Measurements from ENCODE around the gene CCDC12.

DNA sequence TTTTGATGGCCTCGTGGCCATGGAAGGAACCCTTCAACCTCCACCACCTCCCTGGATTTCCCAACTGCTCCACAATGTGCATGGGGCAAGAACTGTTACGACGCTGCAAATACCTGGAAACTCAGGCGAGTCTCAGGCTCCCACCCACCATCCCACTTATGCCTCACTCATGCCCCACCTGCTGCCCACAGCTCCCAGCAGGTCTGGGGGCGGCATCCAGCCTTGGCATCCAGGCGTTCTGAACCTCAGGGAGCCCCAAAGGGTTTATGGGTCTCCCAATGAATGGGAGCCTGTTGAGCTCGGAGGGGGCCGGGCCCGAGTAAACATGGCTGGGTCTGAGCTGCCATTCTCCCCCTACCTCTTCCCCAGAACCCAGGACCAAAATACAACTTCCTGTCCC, 101.0 kb downstream of the CCDC12 start:
- no peak for TF ChIP-seq FOXA1 (IDR thresholded peaks at IDR 0.05)
- TF ChIP-seq, protein P1, sequence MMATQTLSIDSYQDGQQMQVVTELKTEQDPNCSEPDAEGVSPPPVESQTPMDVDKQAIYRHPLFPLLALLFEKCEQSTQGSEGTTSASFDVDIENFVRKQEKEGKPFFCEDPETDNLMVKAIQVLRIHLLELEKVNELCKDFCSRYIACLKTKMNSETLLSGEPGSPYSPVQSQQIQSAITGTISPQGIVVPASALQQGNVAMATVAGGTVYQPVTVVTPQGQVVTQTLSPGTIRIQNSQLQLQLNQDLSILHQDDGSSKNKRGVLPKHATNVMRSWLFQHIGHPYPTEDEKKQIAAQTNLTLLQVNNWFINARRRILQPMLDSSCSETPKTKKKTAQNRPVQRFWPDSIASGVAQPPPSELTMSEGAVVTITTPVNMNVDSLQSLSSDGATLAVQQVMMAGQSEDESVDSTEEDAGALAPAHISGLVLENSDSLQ (IDR thresholded peaks at IDR 0.05), result no peak
- no peak for TF ChIP-seq FOXM1 (IDR thresholded peaks at IDR 0.05; ENCODE audit: borderline replicate concordance)
- TF ChIP-seq ARNT (IDR thresholded peaks at IDR 0.05), result no peak
